ENCODE measurements around the gene SYT15. TPM values are rescaled to one million over a fixed set of nuclear protein-coding genes. Genes with fewer than 3 reads are reported as not detected.
"Not testable (repeated sequence)": the region's sequence is repeated elsewhere in the genome, so short reads cannot be mapped to it uniquely, and the experiment has no call there.

Gene SYT15
- total and polyA plus RNA-seq, 3 donors from 2014 or later, result 1.7 to 3.6 (median 2.1) TPM

- Histone ChIP-seq H3K36me3 (ENCODE audit: low read depth, missing control alignments) (no peaks in the 10 kb centered on the region), H3K4me1 (peaks cover 6% of the 10 kb centered on the region), H3K9me3 (no peaks in the 10 kb centered on the region), H3K27me3 (no peaks in the 10 kb centered on the region), H3K27ac (no peak overlapping the region), H3K4me3 (no peak overlapping the region)
- intact Hi-C loops (cut with DNase I; ENCODE audit: low total_unique reads), result no loop called here
- WGBS, 2 donors, result 93 to 94% methylated on average over 5 of the region's 5 CpGs
- peak; percentile 9 for DNase-seq
- no peak for TF ChIP-seq POLR2A (IDR thresholded peaks at IDR 0.05)
Measured at GRCh38 chr10:46559231-46559671, 19.7 kb upstream of the SYT15 start.

DNA sequence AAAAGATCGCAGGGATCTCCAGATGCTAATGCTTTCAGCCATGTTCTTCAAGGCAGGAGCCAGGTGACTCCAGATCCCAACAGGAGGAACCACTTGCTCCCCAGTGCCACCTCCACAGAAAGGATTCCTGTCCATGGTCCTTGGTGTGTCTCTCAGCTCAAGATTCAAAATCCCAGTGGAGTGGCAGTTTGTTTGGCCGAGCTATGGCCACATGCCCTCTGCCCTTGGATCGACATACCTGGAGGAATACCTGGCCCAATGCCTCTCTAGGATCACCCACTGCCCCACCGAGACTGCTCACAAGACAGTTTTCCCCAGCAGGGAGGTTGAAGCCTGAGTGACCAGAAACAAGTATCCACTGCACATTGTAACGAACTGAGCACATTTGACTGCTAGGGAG lies 18.5 kb upstream of the SYT15 start:
- Histone ChIP-seq H3K27ac (no peak overlapping the region), H3K36me3 (ENCODE audit: low read depth, missing control alignments) (no peaks in the 10 kb centered on the region), H3K9me3 (no peaks in the 10 kb centered on the region), H3K4me1 (peaks cover 6% of the 10 kb centered on the region), H3K4me3 (no peak overlapping the region), H3K27me3 (no peaks in the 10 kb centered on the region)
- 73 to 76% methylated on average over 5 of the region's 5 CpGs for WGBS, 2 donors
- TF ChIP-seq, protein P1, sequence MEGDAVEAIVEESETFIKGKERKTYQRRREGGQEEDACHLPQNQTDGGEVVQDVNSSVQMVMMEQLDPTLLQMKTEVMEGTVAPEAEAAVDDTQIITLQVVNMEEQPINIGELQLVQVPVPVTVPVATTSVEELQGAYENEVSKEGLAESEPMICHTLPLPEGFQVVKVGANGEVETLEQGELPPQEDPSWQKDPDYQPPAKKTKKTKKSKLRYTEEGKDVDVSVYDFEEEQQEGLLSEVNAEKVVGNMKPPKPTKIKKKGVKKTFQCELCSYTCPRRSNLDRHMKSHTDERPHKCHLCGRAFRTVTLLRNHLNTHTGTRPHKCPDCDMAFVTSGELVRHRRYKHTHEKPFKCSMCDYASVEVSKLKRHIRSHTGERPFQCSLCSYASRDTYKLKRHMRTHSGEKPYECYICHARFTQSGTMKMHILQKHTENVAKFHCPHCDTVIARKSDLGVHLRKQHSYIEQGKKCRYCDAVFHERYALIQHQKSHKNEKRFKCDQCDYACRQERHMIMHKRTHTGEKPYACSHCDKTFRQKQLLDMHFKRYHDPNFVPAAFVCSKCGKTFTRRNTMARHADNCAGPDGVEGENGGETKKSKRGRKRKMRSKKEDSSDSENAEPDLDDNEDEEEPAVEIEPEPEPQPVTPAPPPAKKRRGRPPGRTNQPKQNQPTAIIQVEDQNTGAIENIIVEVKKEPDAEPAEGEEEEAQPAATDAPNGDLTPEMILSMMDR (IDR thresholded peaks at IDR 0.05), result no peak
- no peak for TF ChIP-seq POLR2A (IDR thresholded peaks at IDR 0.05)
- DNase-seq, result peak; percentile 12
- intact Hi-C loops (cut with DNase I; ENCODE audit: low total_unique reads), result no loop called here

- WGBS, 2 donors, result 50 to 56% methylated on average over 1 of the region's 1 CpG
- intact Hi-C loops (cut with DNase I; ENCODE audit: low total_unique reads), result no loop called here
- Histone ChIP-seq H3K4me1 (peaks cover 3% of the 10 kb centered on the region), H3K9me3 (no peaks in the 10 kb centered on the region), H3K4me3 (no peak overlapping the region), H3K27me3 (no peaks in the 10 kb centered on the region), H3K27ac (no peak overlapping the region), H3K36me3 (ENCODE audit: low read depth, missing control alignments) (no peaks in the 10 kb centered on the region)
- no peak for DNase-seq
- no peak for TF ChIP-seq POLR2A (IDR thresholded peaks at IDR 0.05)
- TF ChIP-seq, protein P1 (IDR thresholded peaks at IDR 0.05), result no peak
Measured at GRCh38 chr10:46560952-46561351, 18.0 kb upstream of the SYT15 start.

DNA sequence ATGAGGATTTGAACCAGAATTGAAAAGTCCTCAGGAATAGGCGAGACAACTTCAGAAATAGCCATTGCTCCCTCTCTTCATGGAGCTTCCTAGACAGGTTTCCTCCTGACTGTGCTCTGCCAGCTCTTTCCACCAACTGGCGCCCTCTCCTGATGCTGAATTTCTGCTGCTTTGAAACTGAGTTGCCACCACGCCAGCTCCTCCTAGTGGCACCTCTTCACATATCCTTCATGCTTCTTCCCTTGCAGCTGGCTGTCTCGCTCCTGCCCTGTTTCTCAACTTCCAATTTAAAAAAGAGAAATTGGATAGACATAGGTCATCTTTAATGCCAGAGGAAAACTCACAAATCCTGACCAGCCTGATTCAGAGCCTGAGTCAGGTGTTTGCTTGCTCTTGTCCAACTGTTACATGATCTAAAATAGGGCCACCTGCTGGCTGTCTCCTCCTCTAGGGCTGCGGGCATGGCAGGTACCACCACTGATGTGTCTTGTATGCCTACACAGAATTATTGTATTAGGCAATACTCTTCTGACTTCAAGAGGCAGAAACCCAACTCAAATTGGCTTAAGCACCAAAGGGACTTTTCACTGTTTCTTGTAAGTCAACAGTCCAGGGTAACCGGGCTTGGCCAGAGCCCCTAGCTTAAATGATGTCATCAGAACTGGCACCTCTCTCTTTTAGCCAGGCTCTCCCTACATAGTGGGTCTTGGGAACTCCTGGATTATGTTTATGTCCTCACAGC lies 13.2 kb upstream of the SYT15 start:
- H3K27me3 ChIP-seq; H3K4me3 ChIP-seq; H3K36me3 ChIP-seq (ENCODE audit: low read depth, missing control alignments); H3K4me1 ChIP-seq; intact Hi-C loops (cut with DNase I; ENCODE audit: low total_unique reads); H3K9me3 ChIP-seq; H3K27ac ChIP-seq: not testable (repeated sequence)
- 21 to 30% methylated on average over 3 to 4 of the region's 6 CpGs for WGBS, 2 donors
- DNase-seq, result peak; percentile 80
- TF ChIP-seq, protein P1 (IDR thresholded peaks at IDR 0.05), result peak; percentile 29 to 47 (median 39)

GRCh38 chr10:46567151-46567550 lies 11.8 kb upstream of the SYT15 start:
- intact Hi-C loops (cut with DNase I; ENCODE audit: low total_unique reads); DNase-seq; H3K4me3 ChIP-seq; H3K9me3 ChIP-seq; H3K4me1 ChIP-seq; H3K36me3 ChIP-seq (ENCODE audit: low read depth, missing control alignments); H3K27ac ChIP-seq; H3K27me3 ChIP-seq: not testable (repeated sequence)
- WGBS, 2 donors, result 90% methylated on average over 4 of the region's 9 CpGs; no CpG with 5 or more reads in 1 of the 2 donors

- no CpG with 5 or more reads among the region's 2 CpGs for WGBS, 2 donors
- H3K27me3 ChIP-seq; H3K9me3 ChIP-seq; intact Hi-C loops (cut with DNase I; ENCODE audit: low total_unique reads); H3K4me1 ChIP-seq; H3K27ac ChIP-seq; H3K36me3 ChIP-seq (ENCODE audit: low read depth, missing control alignments); H3K4me3 ChIP-seq; DNase-seq: not testable (repeated sequence)
Measured at GRCh38 chr10:46570655-46571054, 8.3 kb upstream of the SYT15 start.

- H3K36me3 ChIP-seq (ENCODE audit: low read depth, missing control alignments); H3K27ac ChIP-seq; H3K4me3 ChIP-seq; H3K4me1 ChIP-seq; H3K9me3 ChIP-seq; intact Hi-C loops (cut with DNase I; ENCODE audit: low total_unique reads); DNase-seq; H3K27me3 ChIP-seq: not testable (repeated sequence)
- WGBS, 2 donors, result 67% methylated on average over 3 of the region's 4 CpGs; no CpG with 5 or more reads in 1 of the 2 donors
Measured at GRCh38 chr10:46572765-46573164, 6.2 kb upstream of the SYT15 start.

DNA sequence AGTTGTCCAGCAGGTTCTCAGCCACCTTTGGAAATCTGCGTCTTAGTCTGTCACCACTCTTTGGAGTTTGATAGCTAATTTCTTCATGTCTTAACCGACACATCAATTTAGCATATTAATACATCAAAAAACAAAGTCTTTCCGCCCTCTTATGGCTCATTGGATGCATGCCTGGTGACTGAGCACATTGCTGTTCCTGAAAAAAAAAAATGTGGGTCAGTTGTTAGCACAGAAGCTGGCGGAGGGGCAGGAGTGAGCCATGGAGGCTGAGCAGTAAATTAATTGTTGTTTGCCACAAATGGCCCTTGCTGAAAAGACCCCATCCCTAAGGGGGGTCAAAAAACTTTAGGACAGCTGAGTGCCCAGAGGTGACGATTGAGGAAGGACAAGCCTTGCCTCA lies 5.6 kb upstream of the SYT15 start:
- H3K4me1 ChIP-seq; intact Hi-C loops (cut with DNase I; ENCODE audit: low total_unique reads); H3K27me3 ChIP-seq; H3K36me3 ChIP-seq (ENCODE audit: low read depth, missing control alignments); DNase-seq; H3K9me3 ChIP-seq; H3K4me3 ChIP-seq; H3K27ac ChIP-seq: not testable (repeated sequence)
- 55 to 82% methylated on average over 3 to 5 of the region's 5 CpGs for WGBS, 2 donors

DNA sequence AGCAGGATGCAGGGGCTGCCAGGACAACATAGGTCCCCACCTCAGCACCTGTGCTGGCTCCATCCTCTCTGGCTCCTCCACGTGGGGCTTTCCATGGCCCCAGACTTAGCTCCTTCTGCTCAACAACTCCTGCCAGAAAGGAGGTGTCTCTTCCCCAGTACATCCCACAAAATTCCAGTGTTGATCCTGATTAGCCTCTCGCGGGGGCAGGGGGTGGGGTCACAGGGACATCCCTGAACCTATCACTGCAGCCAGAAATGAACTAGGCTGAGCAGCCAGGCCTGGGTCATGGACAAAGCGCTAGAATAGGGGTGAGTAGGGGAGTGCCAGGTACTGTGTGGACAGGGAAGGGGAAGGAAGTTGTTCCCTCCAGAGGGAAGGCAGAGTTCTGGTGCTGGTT lies 5.0 kb upstream of the SYT15 start:
- H3K36me3 ChIP-seq (ENCODE audit: low read depth, missing control alignments); H3K4me1 ChIP-seq; intact Hi-C loops (cut with DNase I; ENCODE audit: low total_unique reads); H3K4me3 ChIP-seq; DNase-seq; H3K27me3 ChIP-seq; H3K9me3 ChIP-seq; H3K27ac ChIP-seq: not testable (repeated sequence)
- 25 to 61% methylated on average over 2 to 3 of the region's 4 CpGs for WGBS, 2 donors

All from testis (tissue), 3 donors.